Measurements from ENCODE around the gene POLR1C. TPM values are rescaled to one million over a fixed set of nuclear protein-coding genes. Genes with fewer than 3 reads are reported as not detected.

Gene POLR1C
- total RNA-seq, 1 donor: 27.0 TPM

- DNase-seq (ENCODE audit: low read depth): no peak
- no peak overlapping the region for H3K4me3 ChIP-seq (ENCODE audit: low read depth, low read length)
- TF ChIP-seq, protein P1, sequence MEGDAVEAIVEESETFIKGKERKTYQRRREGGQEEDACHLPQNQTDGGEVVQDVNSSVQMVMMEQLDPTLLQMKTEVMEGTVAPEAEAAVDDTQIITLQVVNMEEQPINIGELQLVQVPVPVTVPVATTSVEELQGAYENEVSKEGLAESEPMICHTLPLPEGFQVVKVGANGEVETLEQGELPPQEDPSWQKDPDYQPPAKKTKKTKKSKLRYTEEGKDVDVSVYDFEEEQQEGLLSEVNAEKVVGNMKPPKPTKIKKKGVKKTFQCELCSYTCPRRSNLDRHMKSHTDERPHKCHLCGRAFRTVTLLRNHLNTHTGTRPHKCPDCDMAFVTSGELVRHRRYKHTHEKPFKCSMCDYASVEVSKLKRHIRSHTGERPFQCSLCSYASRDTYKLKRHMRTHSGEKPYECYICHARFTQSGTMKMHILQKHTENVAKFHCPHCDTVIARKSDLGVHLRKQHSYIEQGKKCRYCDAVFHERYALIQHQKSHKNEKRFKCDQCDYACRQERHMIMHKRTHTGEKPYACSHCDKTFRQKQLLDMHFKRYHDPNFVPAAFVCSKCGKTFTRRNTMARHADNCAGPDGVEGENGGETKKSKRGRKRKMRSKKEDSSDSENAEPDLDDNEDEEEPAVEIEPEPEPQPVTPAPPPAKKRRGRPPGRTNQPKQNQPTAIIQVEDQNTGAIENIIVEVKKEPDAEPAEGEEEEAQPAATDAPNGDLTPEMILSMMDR (IDR thresholded peaks at IDR 0.05; ENCODE audit: insufficient read depth, low read length): no peak
These were observed 45.5 kb upstream of the POLR1C start for GRCh38 chr6:43471399-43471798.

- H3K4me3 ChIP-seq (ENCODE audit: low read depth, low read length): no peak overlapping the region
- TF ChIP-seq, protein P1 (IDR thresholded peaks at IDR 0.05; ENCODE audit: insufficient read depth, low read length): no peak
- no peak for DNase-seq (ENCODE audit: low read depth)
These were observed 44.4 kb upstream of the POLR1C start for GRCh38 chr6:43472515-43472914.

GRCh38 chr6:43475516-43475915 is 41.4 kb upstream of the POLR1C start:
- no peak overlapping the region for H3K4me3 ChIP-seq (ENCODE audit: low read depth, low read length)
- TF ChIP-seq, protein P1 (IDR thresholded peaks at IDR 0.05; ENCODE audit: insufficient read depth, low read length): no peak
- DNase-seq (ENCODE audit: low read depth): no peak

- no peak overlapping the region for H3K4me3 ChIP-seq (ENCODE audit: low read depth, low read length)
- TF ChIP-seq, protein P1 (IDR thresholded peaks at IDR 0.05; ENCODE audit: insufficient read depth, low read length): no peak
- DNase-seq (ENCODE audit: low read depth): no peak
These were observed 40.1 kb upstream of the POLR1C start for GRCh38 chr6:43476746-43477145.

GRCh38 chr6:43477235-43478007 is 39.5 kb upstream of the POLR1C start, which contains the start of gene TJAP1:
TSS of gene TJAP1 (plus strand) at chr6:43477570. CDS start at chr6:43499002, 21,432 bp downstream.
- DNase-seq (ENCODE audit: low read depth): peak; percentile 72
- peak within 1 kb of the TSS; percentile 85 for H3K4me3 ChIP-seq (ENCODE audit: low read depth, low read length)
- TF ChIP-seq, protein P1 (IDR thresholded peaks at IDR 0.05; ENCODE audit: insufficient read depth, low read length): no peak

DNA sequence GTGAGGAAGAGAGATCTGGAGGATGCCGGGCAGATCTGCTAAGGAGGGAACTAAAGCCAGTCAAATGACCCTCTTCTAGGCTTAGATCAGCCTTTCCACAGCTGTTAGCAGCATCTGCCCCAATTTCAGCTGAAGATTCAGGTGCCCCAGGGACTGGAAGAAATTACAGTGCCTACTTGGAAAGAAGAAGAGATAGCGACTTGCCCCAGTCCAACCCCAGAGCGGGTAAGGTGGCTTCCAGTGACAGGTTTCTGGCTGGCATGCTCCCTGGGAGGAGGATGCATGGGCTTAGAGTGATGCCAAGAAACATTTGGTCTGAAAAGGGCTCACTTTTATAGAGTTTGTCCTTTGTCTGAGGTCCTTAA is 38.9 kb upstream of the POLR1C start:
- TF ChIP-seq, protein P1 (IDR thresholded peaks at IDR 0.05; ENCODE audit: insufficient read depth, low read length): no peak
- DNase-seq (ENCODE audit: low read depth): no peak
- peak overlapping the region; percentile 85 for H3K4me3 ChIP-seq (ENCODE audit: low read depth, low read length)

All from fibroblast of the aortic adventitia (primary cell).